PC-3 (cell line): ENCODE data around the gene TTLL12. TPM values are rescaled to one million over a fixed set of nuclear protein-coding genes. Genes with fewer than 3 reads are reported as not detected.

ENCODE experiments used
- ATAC-seq: fragments of 200-7000 bp; cut with Tn5 transposase; 2 replicates; pipeline ENCODE4 v1.9.1; 2020; ENCODE audit warnings: mild to moderate bottlenecking, moderate library complexity
- BruUV-seq: library from RNA; stranded (reverse); fragments of 400-500 nt; replicated peaks from 2 replicates; lab custom pipeline; 2021; lab: Mats Ljungman, UMichigan
- CTCF ChIA-PET: fragments of 300-600 bp; sonication (Branson Sonifier 250); formaldehyde crosslinking; loops from one replicate; lab custom pipeline; 2022; ENCODE audit warnings: antibody characterized with exemption; lab: Charles Lee
- POLR2A ChIA-PET: fragments of 300-600 bp; sonication (Branson Sonifier 250); formaldehyde crosslinking; loops from one replicate; lab custom pipeline; 2022; ENCODE audit warnings: antibody characterized with exemption; ENCODE audit not compliant: unreplicated experiment; lab: Charles Lee
- DNase-seq: peaks from one replicate; pipeline ENCODE4 v3.0.0-alpha.2; 2015
- H2AFZ ChIP-seq: fragments of 300-600 bp; sonication (generic); 2 replicates; pipeline ENCODE4 v1.6.0; 2016; ENCODE audit warnings: antibody characterized with exemption, low read length
- H3F3A ChIP-seq: fragments of 300-600 bp; sonication (generic); one replicate; pipeline ENCODE4 v1.6.0; 2017; ENCODE audit warnings: antibody characterized with exemption, low read length, control low read depth, mild to moderate bottlenecking; ENCODE audit not compliant: unreplicated experiment
- H3K27ac ChIP-seq: fragments of 300-600 bp; sonication (generic); 2 replicates; pipeline ENCODE4 v1.5.1; 2016; ENCODE audit warnings: mild to moderate bottlenecking, low read length
- H3K27me3 ChIP-seq: fragments of 300-600 bp; sonication (generic); 2 replicates; pipeline ENCODE4 v1.6.1; 2016; ENCODE audit warnings: low read length, mixed read lengths
- H3K36me3 ChIP-seq: fragments of 300-600 bp; sonication (generic); 2 replicates; pipeline ENCODE4 v1.6.1; 2016; ENCODE audit warnings: low read depth, mixed run types, low read length, mixed read lengths
- H3K4me1 ChIP-seq: fragments of 300-600 bp; sonication (generic); 2 replicates; pipeline ENCODE4 v1.5.1; 2016; ENCODE audit warnings: low read length; ENCODE audit not compliant: insufficient read depth
- H3K4me2 ChIP-seq: fragments of 300-600 bp; sonication (generic); 2 replicates; pipeline ENCODE4 v1.6.0; 2016; ENCODE audit warnings: low read length
- H3K4me3 ChIP-seq: fragments of 300-600 bp; sonication (generic); 2 replicates; pipeline ENCODE4 v1.5.1; 2016; ENCODE audit warnings: mild to moderate bottlenecking, low read length, mixed read lengths
- H3K79me2 ChIP-seq: fragments of 300-600 bp; sonication (generic); 2 replicates; pipeline ENCODE4 v1.6.1; 2017; ENCODE audit warnings: low read length, mixed read lengths
- H3K9ac ChIP-seq: fragments of 300-600 bp; sonication (generic); 2 replicates; pipeline ENCODE4 v1.6.0; 2016; ENCODE audit warnings: mild to moderate bottlenecking, low read length
- H3K9me2 ChIP-seq: fragments of 300-600 bp; sonication (generic); replicated peaks from 2 replicates; pipeline ENCODE4 v1.6.1; 2016; ENCODE audit warnings: mixed run types, low read length, mixed read lengths
- H3K9me3 ChIP-seq: fragments of 300-600 bp; sonication (generic); 2 replicates; pipeline ENCODE4 v1.6.1; 2016; ENCODE audit warnings: low read length, mixed read lengths
- H4K20me1 ChIP-seq: fragments of 300-600 bp; sonication (generic); 2 replicates; pipeline ENCODE4 v1.6.1; 2016; ENCODE audit warnings: low read length, mixed read lengths
- EZH2 ChIP-seq: fragments of 300-600 bp; sonication (generic); IDR thresholded peaks from one replicate; pipeline ENCODE4 v1.6.1; 2017; ENCODE audit warnings: antibody characterized with exemption, mild to moderate bottlenecking, low read length; ENCODE audit not compliant: unreplicated experiment
- EZH2phosphoT487 ChIP-seq: fragments of 300-600 bp; sonication (generic); IDR thresholded peaks from 2 replicates; pipeline ENCODE4 v1.6.1; 2018; ENCODE audit warnings: mild to moderate bottlenecking, antibody characterized with exemption, low read length, borderline replicate concordance
- intact Hi-C: fragments of 100-400 bp; cut with micrococcal nuclease; formaldehyde crosslinking; loops from 2 replicates; pipeline ENCODE4 v1.9.0; 2023
- total RNA-seq: library from RNA; depleted of rRNA; stranded (reverse); fragments of >200 nt; gene quantifications from 2 replicates; pipeline ENCODE4 v1.2.3, GENCODE V29; 2014
- TF ChIP-seq, protein P1 (sequence below): fragments of 300-600 bp; sonication (generic); conservative IDR thresholded peaks from 2 replicates; pipeline ENCODE4 v1.5.1; 2017; ENCODE audit warnings: antibody characterized with exemption, low read depth, mild to moderate bottlenecking, low read length

The TTLL12 gene
- total RNA-seq, 1 experiment from 2014 or later = 48.9 TPM

DNA sequence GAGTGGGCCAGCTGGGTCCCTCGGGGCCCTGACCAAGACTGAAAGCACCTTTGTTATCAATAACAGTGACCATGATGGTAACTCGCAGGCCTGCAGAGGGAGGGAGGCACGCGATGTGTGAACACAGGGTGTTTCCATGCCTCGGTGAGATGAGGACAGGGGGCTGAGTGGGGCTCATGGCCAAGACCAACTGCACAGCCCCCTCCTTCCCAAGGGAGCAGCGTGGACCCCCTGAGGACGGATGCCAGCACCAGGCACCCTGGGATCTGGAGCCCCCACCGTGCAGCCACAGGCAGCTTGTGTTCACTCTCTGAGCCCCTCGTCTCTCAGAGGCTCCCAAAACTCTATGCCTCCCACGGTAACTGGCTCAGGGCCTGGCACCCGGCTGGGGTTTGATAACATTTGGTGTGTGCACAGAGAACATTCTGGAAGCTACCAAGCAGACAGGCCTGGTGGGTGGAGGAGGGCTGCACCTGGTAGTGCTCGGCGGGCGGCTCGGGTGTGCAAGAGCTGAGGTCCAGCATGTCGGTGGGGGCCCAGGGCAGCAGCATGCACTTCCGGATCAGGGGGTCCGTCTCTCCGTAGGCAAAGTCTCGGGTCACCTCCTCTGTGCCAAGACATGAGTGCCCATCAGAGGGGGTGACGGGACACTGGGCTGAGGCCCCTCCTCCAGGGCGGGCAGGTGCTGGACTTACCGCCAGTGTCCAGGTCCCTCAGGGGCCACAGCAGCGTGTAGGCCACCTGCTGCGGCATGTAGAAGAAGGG, 7.6 kb downstream of the TTLL12 start:
- DNase-seq (no peak), ATAC-seq (no peak)
- TF ChIP-seq, protein P1, sequence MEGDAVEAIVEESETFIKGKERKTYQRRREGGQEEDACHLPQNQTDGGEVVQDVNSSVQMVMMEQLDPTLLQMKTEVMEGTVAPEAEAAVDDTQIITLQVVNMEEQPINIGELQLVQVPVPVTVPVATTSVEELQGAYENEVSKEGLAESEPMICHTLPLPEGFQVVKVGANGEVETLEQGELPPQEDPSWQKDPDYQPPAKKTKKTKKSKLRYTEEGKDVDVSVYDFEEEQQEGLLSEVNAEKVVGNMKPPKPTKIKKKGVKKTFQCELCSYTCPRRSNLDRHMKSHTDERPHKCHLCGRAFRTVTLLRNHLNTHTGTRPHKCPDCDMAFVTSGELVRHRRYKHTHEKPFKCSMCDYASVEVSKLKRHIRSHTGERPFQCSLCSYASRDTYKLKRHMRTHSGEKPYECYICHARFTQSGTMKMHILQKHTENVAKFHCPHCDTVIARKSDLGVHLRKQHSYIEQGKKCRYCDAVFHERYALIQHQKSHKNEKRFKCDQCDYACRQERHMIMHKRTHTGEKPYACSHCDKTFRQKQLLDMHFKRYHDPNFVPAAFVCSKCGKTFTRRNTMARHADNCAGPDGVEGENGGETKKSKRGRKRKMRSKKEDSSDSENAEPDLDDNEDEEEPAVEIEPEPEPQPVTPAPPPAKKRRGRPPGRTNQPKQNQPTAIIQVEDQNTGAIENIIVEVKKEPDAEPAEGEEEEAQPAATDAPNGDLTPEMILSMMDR = no peak
- Histone ChIP-seq H3K4me3 (no peak overlapping the region), H3K9me2 (no peaks in the 10 kb centered on the region), H3K9me3 (no peaks in the 10 kb centered on the region), H3K79me2 (peaks cover 16% of the 10 kb centered on the region), H4K20me1 (no peaks in the 10 kb centered on the region), H3K27ac (no peak overlapping the region), H3K4me1 (peaks cover 9% of the 10 kb centered on the region), H2AFZ (no peak overlapping the region), H3K27me3 (no peaks in the 10 kb centered on the region), H3K9ac (no peak overlapping the region), H3K36me3 (no peaks in the 10 kb centered on the region), H3K4me2 (no peak overlapping the region), H3F3A (no peaks in the 10 kb centered on the region)
- intact Hi-C loops = no loop called here
- POLR2A ChIA-PET = no interaction called here
- BruUV-seq = no TSS peak
- CTCF ChIA-PET = no interaction called here

DNA sequence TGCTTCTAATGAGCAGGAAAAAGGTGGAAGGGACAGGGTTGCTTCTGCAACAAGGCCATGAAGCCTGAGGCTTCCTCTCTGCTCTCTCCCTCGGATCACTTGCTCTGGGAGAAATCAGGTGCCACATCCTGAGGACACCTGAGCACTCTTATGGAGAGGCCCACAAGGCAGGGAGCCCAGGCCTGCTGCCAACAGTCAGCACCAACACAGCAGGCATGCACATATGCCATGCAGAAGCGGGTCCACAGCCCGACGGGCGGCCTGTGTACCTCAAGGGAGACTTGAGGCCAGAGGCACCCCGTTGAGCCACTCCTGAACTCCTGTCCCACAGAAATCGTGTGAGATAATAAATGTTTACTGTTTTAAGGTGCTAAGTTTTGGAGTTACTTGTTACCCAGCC, 9.5 kb downstream of the TTLL12 start:
- no peaks in the 10 kb centered on the region for H3K27me3 ChIP-seq
- BruUV-seq = no TSS peak
- DNase-seq (no peak), ATAC-seq (no peak)
- no peak overlapping the region for H3K4me2 ChIP-seq
- H3K79me2 ChIP-seq = no peaks in the 10 kb centered on the region
- no peak overlapping the region for H3K4me3 ChIP-seq
- TF ChIP-seq EZH2phosphoT487 (no peak), EZH2 (no peak)
- TF ChIP-seq, protein P1 = no peak
- no peaks in the 10 kb centered on the region for H3K9me3 ChIP-seq
- ChIA-PET CTCF (no interaction called here), POLR2A (no interaction called here)
- no peaks in the 10 kb centered on the region for H3K9me2 ChIP-seq
- H2AFZ ChIP-seq = no peak overlapping the region
- no peaks in the 10 kb centered on the region for H4K20me1 ChIP-seq
- intact Hi-C loops = no loop called here
- H3F3A ChIP-seq = no peaks in the 10 kb centered on the region
- no peak overlapping the region for H3K9ac ChIP-seq
- no peaks in the 10 kb centered on the region for H3K4me1 ChIP-seq
- H3K27ac ChIP-seq = no peak overlapping the region
- H3K36me3 ChIP-seq = no peaks in the 10 kb centered on the region

DNA sequence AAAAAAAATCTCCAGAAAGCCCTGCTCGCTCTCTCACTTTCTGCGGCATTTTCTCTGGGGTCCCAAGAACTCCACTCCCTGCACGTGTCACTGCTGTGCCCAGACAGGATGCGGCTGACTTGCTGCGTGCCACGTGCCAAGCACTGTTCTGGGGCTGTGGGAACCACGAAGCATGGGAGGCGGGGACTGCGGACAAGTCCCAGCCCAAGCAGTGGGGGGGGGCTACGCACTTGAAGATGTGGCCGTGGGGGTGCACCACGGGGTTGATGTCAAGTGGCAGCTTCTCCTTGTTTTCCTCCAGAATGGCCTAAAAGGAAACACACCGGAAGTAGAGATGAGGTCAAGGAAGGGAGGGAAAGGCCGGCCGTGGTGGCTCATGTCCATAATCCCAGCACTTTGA, 10.8 kb downstream of the TTLL12 start:
- BruUV-seq = no TSS peak

More for the DNA sequence above, 10.8 kb downstream of the TTLL12 start:
- ChIA-PET CTCF (no interaction called here), POLR2A (no interaction called here)
- Histone ChIP-seq H4K20me1 (no peaks in the 10 kb centered on the region), H3K4me3 (no peak overlapping the region), H3K4me1 (no peaks in the 10 kb centered on the region), H3K27me3 (no peaks in the 10 kb centered on the region), H3K9me3 (no peaks in the 10 kb centered on the region), H3K36me3 (no peaks in the 10 kb centered on the region), H3K79me2 (no peaks in the 10 kb centered on the region), H3K9ac (no peak overlapping the region), H3K27ac (no peak overlapping the region), H3K9me2 (no peaks in the 10 kb centered on the region), H2AFZ (no peak overlapping the region), H3K4me2 (no peak overlapping the region), H3F3A (no peaks in the 10 kb centered on the region)
- intact Hi-C loops = no loop called here
- DNase-seq (no peak), ATAC-seq (no peak)
- no peak for TF ChIP-seq EZH2phosphoT487
- TF ChIP-seq, protein P1 = no peak
- no peak for TF ChIP-seq EZH2
